Coronary artery (tissue), 2 donors: ENCODE data around the gene EEF1AKMT3.
"Not testable (repeated sequence)": the region's sequence is repeated elsewhere in the genome, so short reads cannot be mapped to it uniquely, and the experiment has no call there.

Experiments used
- DNase-seq: peaks from one replicate; pipeline ENCODE4 v3.0.0-alpha.2; 2017; ENCODE audit warnings: low spot score
- H3K27ac ChIP-seq, 2 donors: fragments of 200-600 bp; sonication (generic); one replicate each; pipeline ENCODE4 v1.5.1; 2016 to 2019
- H3K4me3 ChIP-seq: fragments of 200-600 bp; sonication (generic); 2 replicates; pipeline ENCODE4 v1.5.1; 2016; ENCODE audit warnings: mild to moderate bottlenecking, moderate library complexity
- TF ChIP-seq, protein P1 (sequence below): fragments of 200-600 bp; sonication (generic); IDR thresholded peaks from one replicate; pipeline ENCODE4 v1.5.1; 2019; ENCODE audit warnings: antibody characterized with exemption

EEF1AKMT3 gene

DNA sequence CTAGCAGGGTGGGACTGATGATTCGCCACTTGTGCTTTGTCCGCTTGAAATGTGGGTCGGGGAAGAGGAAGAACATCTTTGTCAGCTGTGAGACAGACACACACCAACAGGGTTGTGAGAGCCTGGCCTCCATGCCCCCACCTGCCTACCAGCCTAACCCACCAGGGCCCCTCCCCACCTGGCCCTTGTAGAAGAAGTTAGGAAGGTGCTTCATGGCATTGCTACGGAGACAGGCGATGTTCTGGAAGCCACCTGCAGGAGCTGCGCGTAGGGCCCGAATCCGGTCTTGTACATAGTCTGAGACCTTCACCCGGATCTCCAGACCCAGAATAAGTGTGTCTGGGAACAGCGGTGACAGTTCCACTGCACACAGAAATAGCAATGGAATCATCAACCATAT is 2.8 kb upstream of the EEF1AKMT3 start:
- no peak overlapping the region for H3K4me3 ChIP-seq
- TF ChIP-seq, protein P1, sequence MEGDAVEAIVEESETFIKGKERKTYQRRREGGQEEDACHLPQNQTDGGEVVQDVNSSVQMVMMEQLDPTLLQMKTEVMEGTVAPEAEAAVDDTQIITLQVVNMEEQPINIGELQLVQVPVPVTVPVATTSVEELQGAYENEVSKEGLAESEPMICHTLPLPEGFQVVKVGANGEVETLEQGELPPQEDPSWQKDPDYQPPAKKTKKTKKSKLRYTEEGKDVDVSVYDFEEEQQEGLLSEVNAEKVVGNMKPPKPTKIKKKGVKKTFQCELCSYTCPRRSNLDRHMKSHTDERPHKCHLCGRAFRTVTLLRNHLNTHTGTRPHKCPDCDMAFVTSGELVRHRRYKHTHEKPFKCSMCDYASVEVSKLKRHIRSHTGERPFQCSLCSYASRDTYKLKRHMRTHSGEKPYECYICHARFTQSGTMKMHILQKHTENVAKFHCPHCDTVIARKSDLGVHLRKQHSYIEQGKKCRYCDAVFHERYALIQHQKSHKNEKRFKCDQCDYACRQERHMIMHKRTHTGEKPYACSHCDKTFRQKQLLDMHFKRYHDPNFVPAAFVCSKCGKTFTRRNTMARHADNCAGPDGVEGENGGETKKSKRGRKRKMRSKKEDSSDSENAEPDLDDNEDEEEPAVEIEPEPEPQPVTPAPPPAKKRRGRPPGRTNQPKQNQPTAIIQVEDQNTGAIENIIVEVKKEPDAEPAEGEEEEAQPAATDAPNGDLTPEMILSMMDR, result no peak
- DNase-seq, result no peak
- no peak overlapping the region for H3K27ac ChIP-seq

DNA sequence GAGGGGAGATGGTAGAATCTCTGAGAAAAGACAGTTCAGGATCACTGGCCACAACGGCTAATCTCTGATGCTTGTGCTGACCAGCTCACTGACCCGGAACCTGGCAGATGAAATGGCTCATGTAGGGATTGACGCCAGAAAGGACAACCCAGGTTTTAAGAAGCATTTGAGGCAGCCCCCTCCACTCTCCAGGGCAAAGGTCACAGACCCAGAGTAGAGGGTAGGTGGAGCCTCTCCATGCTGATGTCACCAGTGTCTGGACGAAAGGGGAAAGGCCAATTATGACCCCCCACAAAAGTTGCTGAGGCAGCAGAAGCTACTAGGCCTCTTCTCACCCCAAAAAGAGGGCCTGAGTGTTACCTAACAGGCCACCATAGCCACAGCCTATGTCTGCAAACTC is 1.7 kb upstream of the EEF1AKMT3 start:
- TF ChIP-seq, protein P1, result no peak
- Histone ChIP-seq H3K4me3 (no peak overlapping the region), H3K27ac (no peak overlapping the region)
- no peak for DNase-seq

DNA sequence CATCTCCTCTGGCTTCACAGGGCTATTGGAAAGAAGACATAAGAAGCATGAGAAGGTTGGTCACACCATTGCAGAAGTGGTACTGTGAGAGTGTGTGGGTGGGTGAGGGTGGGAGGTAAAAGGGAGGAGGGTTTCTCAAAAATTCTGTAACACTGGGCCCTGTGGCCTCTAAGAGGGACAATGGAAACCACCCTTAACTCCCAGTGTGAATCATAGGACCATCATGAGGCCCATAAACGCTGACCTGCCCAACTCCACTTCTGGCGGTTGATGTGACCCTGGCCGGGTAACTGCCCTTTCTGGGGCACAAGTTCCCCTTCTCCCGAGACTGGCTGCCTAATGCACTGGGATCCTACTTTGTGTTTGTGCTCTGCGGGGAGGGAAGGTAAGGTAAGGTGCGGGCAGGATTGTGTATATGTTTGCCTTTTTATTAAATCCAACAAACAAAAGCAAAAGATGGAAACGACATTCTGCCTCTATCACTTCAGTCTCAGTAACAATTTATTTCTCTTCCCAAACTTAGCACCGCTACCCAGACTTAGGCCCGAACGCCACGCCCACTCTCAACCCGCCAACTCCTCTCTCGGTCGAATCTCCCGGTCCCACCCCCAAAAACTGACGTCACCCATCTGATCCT is 1.1 kb upstream of the EEF1AKMT3 start:
- TF ChIP-seq, protein P1, result no peak
- peak; percentile 91 for DNase-seq
- H3K4me3 ChIP-seq, result peak overlapping the region; percentile 93
- H3K27ac ChIP-seq, result peak overlapping the region; percentile 46 to 99

DNA sequence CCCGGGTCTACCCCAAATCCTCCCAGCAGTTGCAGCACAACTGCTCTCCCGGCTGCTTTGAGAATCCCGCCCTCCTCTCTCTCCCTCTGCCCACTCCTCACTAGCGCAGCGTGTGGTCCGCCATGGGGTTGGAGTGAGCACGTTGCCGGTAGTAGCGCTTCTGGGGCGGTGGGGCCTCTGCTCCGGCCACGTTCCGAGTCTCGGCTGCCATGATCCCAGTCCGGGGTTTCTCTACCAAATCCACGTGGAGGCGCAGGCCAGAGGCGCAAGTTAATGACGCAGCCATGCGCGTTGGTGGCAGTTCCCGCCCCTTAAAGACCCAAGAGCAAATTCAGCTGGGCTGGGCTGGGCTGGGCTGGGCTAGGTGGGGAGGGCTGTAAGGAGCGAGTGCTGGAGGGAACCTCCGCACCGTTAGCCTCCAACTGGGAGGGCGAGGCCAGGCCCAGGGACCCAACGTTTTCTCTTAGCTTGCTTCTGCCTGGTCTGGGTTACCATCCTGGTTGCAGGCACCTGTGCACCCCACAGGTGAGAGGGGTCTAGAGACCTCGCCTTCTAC is 463 bp upstream of the EEF1AKMT3 start, which contains the start of gene METTL1:
METTL1 (minus strand) TSS at position 233 of the 556 bp plus-strand sequence; CDS start at position 211, 22 bp downstream.
- peak; percentile 97 for DNase-seq
- TF ChIP-seq, protein P1, result no peak
- Histone ChIP-seq H3K27ac (peak within 1 kb of the TSS; percentile 46 to 99), H3K4me3 (peak within 1 kb of the TSS; percentile 93)

DNA sequence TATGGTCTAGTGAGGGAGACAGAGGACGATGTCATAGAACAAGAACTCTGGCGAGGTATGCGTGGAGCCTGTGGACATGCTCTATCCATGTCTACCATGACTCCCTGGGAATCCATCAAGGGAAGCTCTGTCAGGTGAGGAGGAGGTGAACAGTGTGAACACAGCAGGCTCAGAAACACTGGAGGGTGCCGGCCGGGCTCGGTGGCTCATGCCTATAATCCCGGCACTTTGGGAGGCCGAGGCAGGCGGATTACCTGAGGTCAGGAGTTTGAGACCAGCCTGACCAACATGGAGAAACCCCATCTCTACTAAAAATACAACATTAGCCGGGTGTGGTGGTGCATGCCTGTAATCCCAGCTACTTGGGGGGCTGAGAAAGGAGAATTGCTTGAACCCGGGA is 2.2 kb downstream of the EEF1AKMT3 start:
- H3K27ac ChIP-seq, DNase-seq, H3K4me3 ChIP-seq: not testable (repeated sequence)

DNA sequence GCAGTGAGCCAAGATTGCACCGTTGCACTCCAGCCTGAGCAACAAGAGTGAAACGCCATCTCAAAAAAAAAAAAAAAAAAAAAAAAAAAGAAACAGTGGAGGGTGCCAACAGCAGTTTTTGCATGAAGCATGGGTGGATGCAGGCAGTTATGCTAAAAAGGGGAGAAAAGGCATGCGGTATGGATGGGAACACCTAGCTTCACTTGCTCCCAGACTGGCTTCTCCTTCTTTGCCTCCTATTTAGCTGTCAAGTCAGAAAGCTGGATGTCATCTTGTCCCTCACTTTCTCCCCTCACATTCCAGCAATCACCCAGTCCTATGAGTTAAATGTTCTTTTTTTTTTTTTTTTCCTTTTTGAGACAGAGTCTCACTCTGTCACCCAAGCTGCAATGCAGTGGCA is 2.6 kb downstream of the EEF1AKMT3 start:
- Histone ChIP-seq H3K4me3 (no peak overlapping the region), H3K27ac (no peak overlapping the region)
- DNase-seq, result no peak

DNA sequence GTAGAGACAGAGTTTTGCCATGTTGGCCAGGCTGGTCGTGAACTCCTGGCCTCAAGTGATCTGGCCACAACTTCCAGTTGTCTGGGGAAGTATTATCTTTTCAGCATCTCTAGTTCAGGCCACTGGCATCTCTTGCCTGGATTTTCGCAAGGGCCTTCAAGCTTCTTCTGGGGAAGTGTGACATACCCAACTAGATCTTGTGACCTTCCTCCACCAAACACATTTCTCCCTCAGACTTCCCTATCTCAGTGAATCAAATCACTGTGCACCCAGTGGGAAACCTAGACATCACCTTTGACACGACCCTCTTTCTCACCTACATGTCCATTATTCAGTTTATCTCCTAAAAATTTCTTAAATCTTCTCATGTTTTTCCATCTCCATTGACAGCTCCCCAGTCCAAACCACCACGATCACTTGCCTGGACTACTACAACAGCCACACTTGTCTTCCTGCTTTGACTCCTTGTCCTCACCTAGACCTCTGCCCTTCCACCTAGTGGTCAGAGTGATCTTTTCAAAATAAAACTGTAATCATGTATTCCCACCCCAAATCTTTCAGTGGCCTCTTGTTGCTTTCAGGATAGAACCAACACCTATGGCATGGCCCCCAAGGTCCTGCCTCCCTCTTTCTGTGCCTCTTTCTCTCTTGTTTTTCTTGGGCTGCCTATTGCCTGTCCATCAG is 3.3 kb downstream of the EEF1AKMT3 start:
- no peak for DNase-seq
- H3K27ac ChIP-seq, result no peak overlapping the region
- TF ChIP-seq, protein P1, result no peak

More for the DNA sequence above, 2.6 kb downstream of the EEF1AKMT3 start:
- TF ChIP-seq, protein P1, result no peak

More for the DNA sequence above, 3.3 kb downstream of the EEF1AKMT3 start:
- H3K4me3 ChIP-seq, result no peak overlapping the region
